Motor neuron (in vitro differentiated cells): ENCODE data around the gene PLCH2. TPM values are rescaled to one million over a fixed set of nuclear protein-coding genes. Genes with fewer than 3 reads are reported as not detected.

Experiments
- ATAC-seq, 8 experiments: fragments of 200-7000 bp; cut with Tn5 transposase; replicated peaks in 6 of 8; 2 replicates each; pipeline ENCODE4 v1.8.0; 2021; ENCODE audit warnings: mild to moderate bottlenecking in 8 of 8, moderate library complexity in 8 of 8
- H3K27ac ChIP-seq, 2 donors: fragments of 250-450 bp; sonication (Bioruptor Pico); 2 replicates each; pipeline ENCODE4 v1.9.0; 2021; ENCODE audit warnings: antibody characterized with exemption in 2 of 2, mild to moderate bottlenecking in 2 of 2, moderate library complexity in 1 of 2
- H3K4me1 ChIP-seq, 2 donors: fragments of 250-450 bp; sonication (Bioruptor Pico); replicated peaks in 1 of 2; 2 replicates each; pipeline ENCODE4 v1.6.1; 2021; ENCODE audit warnings: antibody characterized with exemption in 2 of 2, mild to moderate bottlenecking in 2 of 2, moderate library complexity in 1 of 2
- H3K4me3 ChIP-seq, 5 donors: fragments of 250-450 bp; sonication (Bioruptor Pico); 2 replicates each; pipeline ENCODE4 v1.9.0; 2021; ENCODE audit warnings: antibody characterized with exemption in 5 of 5, mild to moderate bottlenecking in 5 of 5, moderate library complexity in 4 of 5
- WGBS, 10 experiments: fragments of 450-650 bp; shearing (Covaris generic); methylation state at CpG; one replicate each; pipeline ENCODE4 v1.0.0; 2022; 5-methylcytosine and 5-hydroxymethylcytosine counted together
- in situ Hi-C, 9 experiments: fragments of 400-800 bp; cut with MboI; loops; one replicate each; pipeline ENCODE4 v1.15.0; 2021; ENCODE audit warnings: low sequenced_read_pairs in 9 of 9, low pct_unique_long_range_greater_than_20kb in 2 of 9; ENCODE audit not compliant: unreplicated experiment in 9 of 9
- total RNA-seq, 8 experiments: library from RNA; unstranded; fragments of 300-600 nt; gene quantifications; 2 replicates each; pipeline versions ENCODE4 v1.2.3 to v1.2.4, GENCODE V29; 2022

Gene PLCH2
- total RNA-seq, 8 experiments from 2014 or later: 0.51 to 7.4 (median 4.9) TPM

DNA sequence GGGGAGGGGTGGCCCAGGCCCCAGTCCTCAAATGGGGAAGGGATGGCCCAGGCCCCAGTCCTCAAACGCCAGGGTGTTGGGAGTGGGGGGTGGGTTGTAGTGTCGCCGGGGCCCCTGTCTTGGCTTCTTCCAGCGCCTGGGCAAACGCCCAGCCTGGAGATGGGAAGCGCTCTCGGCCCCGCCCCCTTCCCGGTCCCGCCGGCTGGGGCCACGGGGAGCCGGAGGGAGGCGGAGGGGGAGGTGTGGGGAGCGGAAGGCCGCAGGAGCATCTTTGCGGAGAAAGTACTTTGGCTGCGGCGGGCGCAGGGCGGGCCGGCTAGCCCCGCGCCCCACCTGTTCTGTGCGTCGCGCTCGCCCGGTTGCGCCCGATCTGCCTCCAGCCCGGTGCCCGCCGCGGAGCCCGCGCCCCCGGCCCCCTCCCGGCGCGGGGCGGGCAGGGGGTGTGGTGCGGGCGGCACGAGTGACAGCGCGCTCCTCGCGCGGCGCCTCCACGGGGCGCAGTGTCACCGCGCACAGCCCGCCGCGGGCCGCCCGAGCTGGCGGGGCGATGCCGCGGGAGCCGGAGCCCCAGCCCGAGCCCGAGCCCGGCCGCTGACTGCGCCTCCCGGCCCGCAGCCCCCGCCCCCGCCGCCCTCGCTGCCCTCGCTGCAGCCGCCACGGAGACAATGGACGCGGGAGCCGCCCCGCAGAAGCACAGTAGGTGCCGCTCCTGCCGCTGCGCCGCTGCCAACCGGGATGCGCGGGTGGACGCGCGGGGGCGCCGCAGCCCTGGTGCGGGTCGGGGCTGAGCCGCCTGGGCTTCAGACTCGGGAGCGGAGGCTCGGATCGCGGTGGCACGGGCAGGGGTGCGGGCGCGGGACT lies 32.6 kb upstream of the PLCH2 start:
- 0% methylated on average over 3 of the region's 107 CpGs; no CpG with 5 or more reads in 9 of the 10 experiments for WGBS, 10 experiments
- Histone ChIP-seq H3K4me1 (peaks cover 61 to 69% of the 10 kb centered on the region in 2 donors), H3K4me3 (peak overlapping the region; percentile 34 to 42 (median 37)), H3K27ac (peak overlapping the region in 1 of 2 donors; percentile 4)
- ATAC-seq: peak in 7 of 8 experiments; percentile 5 to 76 (median 71)
- in situ Hi-C loops: loop anchor here in 1 of 9 experiments (25.0 kb wide), 1 partner anchor 94 kb away; the partner anchor contains the start of genes HES5 and PANK4

DNA sequence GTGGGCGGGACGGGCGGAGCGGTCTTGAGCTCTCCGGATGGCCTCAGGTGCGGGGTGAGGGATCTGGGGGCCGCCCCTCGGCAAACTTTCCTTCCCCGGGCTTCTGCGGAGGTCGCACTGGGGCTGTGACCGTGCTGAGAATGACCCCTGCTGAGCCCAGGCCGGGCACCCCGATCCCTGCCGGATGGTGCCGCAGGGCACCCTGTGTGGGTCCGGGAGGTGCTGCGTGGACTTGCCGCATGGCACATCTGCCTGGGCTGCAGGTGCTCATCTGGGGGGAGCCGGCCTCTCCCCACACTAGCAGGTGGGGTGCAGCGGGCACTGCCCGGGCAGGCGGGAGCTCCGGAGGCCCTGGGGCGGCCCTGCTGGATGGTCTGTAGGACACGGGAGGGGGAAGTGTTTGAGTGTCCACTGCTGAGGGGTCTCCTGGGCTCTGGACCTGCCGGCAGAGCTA lies 31.9 kb upstream of the PLCH2 start:
- Histone ChIP-seq H3K4me3 (peak overlapping the region; percentile 34 to 42 (median 37)), H3K27ac (peak overlapping the region in 1 of 2 donors; percentile 4), H3K4me1 (peaks cover 59 to 63% of the 10 kb centered on the region in 2 donors)
- peak in 3 of 8 experiments; percentile 0 to 6 (median 1) for ATAC-seq
- WGBS, 10 experiments: 10 to 100% (median 61%) methylated on average over 1 to 6 of the region's 27 CpGs; no CpG with 5 or more reads in 5 of the 10 experiments
- in situ Hi-C loops: loop anchor here in 1 of 9 experiments (25.0 kb wide), 1 partner anchor 93 kb away; the partner anchor contains the start of genes HES5 and PANK4

DNA sequence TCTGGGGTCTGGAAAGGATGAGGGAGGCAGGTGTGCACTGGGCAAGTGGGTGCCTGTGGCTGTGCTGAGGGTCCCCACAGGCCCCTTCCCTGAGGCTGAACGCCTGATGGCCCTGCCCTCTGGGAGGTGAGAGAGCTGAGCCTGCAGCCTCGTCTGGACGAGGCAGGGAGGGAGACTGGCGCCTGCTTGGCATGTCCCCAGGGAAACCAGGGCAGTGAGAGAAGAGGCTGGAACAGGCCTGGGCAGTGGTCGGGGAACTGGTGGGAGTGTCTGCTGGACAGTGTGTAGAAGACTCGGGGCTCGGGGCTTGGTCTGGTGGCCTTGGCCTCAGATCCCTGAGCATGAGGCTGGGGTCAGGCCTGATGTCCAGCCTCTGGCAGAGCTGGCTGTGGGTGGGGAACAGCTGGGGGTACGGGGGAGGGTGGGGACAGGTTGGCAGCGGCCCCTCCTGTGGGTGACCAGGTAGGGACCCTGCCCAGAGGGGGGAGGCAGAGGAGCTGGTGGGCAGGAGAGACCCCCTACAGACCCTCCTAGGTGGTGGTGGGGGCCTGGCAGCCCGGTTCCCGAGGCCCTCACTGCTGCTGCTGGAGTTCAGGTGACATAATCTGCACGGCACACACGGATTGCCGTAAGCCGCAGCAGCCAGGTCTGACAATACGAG lies 30.8 kb upstream of the PLCH2 start:
- peak in 1 of 8 experiments; percentile 2 for ATAC-seq
- H3K4me3 ChIP-seq: no peak overlapping the region
- no peak overlapping the region for H3K27ac ChIP-seq
- in situ Hi-C loops: loop anchor here in 1 of 9 experiments (25.0 kb wide), 1 partner anchor 92 kb away; the partner anchor contains the start of genes HES5 and PANK4
- 4 to 90% (median 72%) methylated on average over 1 to 10 of the region's 16 CpGs; no CpG with 5 or more reads in 6 of the 10 experiments for WGBS, 10 experiments
- peaks cover 63 to 64% of the 10 kb centered on the region in 2 donors for H3K4me1 ChIP-seq

DNA sequence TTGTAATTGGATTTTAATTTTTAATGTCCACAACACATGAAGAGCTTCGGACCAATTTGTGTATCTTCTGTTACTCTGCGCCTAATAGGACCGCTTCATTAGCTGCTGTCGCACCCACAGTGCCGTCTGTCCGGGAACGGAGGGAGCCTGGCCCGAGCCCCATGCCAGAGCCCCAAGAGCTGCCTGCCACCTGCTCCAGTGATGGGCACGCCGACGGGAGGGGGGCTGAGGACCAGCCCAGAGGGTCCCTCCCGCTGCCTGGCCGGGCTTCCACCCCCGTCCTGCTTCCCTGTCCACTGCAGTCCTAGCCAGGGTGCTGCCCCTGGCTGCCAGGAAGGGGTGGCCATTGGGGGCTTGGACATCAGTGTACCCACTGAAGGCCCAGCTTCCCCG lies 30.3 kb upstream of the PLCH2 start:
- in situ Hi-C loops: loop anchor here in 1 of 9 experiments (25.0 kb wide), 1 partner anchor 91 kb away; the partner anchor contains the start of genes HES5 and PANK4
- H3K4me1 ChIP-seq: peaks cover 63 to 64% of the 10 kb centered on the region in 2 donors
- 63 to 100% (median 91%) methylated on average over 1 to 7 of the region's 15 CpGs; no CpG with 5 or more reads in 6 of the 10 experiments for WGBS, 10 experiments
- ATAC-seq: no peak
- no peak overlapping the region for H3K4me3 ChIP-seq
- H3K27ac ChIP-seq: no peak overlapping the region

DNA sequence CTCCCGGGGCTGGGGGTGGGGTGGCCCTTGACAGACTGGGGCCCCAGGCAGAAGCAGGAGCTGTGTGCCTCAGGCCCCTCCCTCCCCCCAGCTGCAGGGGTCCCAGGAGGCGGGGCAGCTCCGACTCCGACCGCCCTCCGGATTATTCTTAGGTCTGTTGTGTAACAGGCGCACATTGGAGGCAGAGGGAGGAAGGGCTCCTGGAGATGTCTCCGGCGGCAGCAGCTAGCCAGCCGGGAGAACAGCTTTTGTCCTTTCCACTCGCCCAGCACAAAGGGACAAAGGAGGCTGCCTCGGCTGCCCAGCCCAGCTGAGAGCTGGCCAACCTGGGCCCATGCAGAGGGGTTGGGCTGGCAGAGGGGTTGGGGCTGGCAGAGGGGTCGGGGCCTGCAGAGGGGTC lies 29.7 kb upstream of the PLCH2 start:
- 4 to 28% (median 25%) methylated on average over 2 to 4 of the region's 13 CpGs; no CpG with 5 or more reads in 7 of the 10 experiments for WGBS, 10 experiments
- Histone ChIP-seq H3K4me3 (no peak overlapping the region), H3K4me1 (peaks cover 65 to 69% of the 10 kb centered on the region in 2 donors), H3K27ac (peak overlapping the region in 1 of 2 donors; percentile 51)
- in situ Hi-C loops: loop anchor here in 1 of 9 experiments (25.0 kb wide), 1 partner anchor 91 kb away; the partner anchor contains the start of genes HES5 and PANK4
- peak in 6 of 8 experiments; percentile 13 to 54 (median 43) for ATAC-seq

DNA sequence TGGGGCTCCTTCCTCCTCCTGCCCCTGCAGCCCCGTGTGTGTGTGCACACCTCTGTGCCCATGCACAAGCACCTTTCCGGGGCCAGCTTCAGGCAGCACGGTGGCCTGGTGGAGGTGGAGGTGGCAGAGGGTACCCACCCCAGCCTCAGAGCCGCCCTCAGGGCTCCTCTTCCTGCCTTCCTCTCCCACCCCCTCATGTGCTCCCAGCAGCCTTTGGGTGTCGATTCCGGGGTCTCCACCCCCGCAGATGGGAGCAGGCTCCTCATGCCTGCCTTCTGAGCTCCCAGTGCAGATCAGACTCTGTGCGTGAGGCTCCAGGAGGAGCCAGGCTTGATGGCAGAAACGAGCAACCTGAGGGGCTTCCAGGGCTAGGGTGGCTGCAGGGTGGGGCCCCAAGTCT lies 29.2 kb upstream of the PLCH2 start:
- peaks cover 69 to 74% of the 10 kb centered on the region in 2 donors for H3K4me1 ChIP-seq
- no peak for ATAC-seq
- in situ Hi-C loops: loop anchor here in 1 of 9 experiments (25.0 kb wide), 1 partner anchor 90 kb away; the partner anchor contains the start of genes HES5 and PANK4
- 0% methylated on average over 1 of the region's 9 CpGs; no CpG with 5 or more reads in 9 of the 10 experiments for WGBS, 10 experiments
- peak overlapping the region; percentile 6 to 51 for H3K27ac ChIP-seq
- H3K4me3 ChIP-seq: no peak overlapping the region

DNA sequence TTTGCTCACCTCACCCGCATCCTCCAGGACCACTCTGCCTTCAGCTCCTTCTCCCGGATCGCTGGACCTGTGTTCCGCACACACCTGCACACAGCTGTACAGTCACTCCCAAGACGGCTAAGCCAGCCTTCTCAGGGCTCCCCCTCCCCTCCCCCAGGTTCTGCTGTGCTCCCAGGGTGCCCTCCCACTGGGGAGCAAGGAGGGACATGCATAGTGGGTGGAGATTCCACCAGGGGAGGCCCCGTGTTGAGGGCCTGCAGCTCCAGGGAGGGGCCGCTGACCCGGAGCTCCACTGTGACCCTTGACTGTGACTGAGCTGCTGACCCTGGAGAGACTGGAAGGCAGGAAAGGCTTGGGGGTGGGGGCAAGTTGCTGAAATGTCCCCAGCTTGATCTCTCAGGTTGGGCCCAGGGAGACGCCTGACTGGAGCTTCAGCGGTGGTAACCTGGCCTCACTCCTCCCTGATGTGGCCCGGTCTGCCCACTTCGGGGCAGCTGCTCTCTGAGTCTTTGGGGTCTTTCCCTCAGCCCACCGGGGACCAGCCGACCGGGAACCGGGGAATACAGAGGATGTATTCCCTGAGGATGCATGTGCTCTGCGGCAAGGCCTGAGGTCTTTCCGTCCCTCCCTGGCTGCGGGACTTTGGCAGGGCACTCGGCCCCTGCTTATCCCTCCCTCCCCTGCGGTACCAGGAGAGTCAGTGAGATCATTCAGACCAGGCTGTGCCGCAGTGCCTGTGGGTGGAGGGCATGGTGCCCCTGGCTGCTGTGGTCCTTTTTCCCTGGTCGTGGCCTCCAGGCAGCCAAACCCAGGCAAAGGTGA lies 28.6 kb upstream of the PLCH2 start:
- Histone ChIP-seq H3K27ac (peak overlapping the region; percentile 6 to 51), H3K4me3 (no peak overlapping the region), H3K4me1 (peaks cover 75 to 77% of the 10 kb centered on the region in 2 donors)
- ATAC-seq: no peak
- in situ Hi-C loops: loop anchor here in 1 of 9 experiments (25.0 kb wide), 1 partner anchor 90 kb away; the partner anchor contains the start of genes HES5 and PANK4
- WGBS, 10 experiments: 46 to 92% (median 77%) methylated on average over 2 to 10 of the region's 23 CpGs; no CpG with 5 or more reads in 6 of the 10 experiments

DNA sequence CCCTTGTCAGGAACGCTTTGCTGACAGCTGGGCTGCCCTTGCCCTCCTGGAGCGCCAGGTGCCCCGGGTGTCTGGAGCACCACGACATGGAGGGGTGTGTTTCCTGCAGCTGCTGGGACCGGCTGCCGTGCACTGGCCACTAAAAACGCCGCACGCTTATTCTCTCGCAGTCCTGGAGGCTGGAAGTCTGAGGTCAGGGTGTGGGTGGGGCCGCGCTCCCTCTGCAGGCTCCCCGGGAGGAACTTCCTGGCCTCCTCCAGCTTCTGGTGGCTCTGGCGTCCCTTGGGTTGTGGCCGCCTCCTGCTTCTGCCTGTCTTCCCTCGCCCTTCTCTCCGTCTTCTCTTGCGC lies 28.0 kb upstream of the PLCH2 start:
- peak overlapping the region in 1 of 2 donors; percentile 5 for H3K27ac ChIP-seq
- H3K4me3 ChIP-seq: no peak overlapping the region
- 68 to 85% (median 79%) methylated on average over 5 to 10 of the region's 18 CpGs; no CpG with 5 or more reads in 6 of the 10 experiments for WGBS, 10 experiments
- peak in 2 of 8 experiments; percentile 18 to 37 for ATAC-seq
- H3K4me1 ChIP-seq: peaks cover 75 to 77% of the 10 kb centered on the region in 2 donors
- in situ Hi-C loops: loop anchor here in 1 of 9 experiments (25.0 kb wide), 1 partner anchor 89 kb away; the partner anchor contains the start of genes HES5 and PANK4

DNA sequence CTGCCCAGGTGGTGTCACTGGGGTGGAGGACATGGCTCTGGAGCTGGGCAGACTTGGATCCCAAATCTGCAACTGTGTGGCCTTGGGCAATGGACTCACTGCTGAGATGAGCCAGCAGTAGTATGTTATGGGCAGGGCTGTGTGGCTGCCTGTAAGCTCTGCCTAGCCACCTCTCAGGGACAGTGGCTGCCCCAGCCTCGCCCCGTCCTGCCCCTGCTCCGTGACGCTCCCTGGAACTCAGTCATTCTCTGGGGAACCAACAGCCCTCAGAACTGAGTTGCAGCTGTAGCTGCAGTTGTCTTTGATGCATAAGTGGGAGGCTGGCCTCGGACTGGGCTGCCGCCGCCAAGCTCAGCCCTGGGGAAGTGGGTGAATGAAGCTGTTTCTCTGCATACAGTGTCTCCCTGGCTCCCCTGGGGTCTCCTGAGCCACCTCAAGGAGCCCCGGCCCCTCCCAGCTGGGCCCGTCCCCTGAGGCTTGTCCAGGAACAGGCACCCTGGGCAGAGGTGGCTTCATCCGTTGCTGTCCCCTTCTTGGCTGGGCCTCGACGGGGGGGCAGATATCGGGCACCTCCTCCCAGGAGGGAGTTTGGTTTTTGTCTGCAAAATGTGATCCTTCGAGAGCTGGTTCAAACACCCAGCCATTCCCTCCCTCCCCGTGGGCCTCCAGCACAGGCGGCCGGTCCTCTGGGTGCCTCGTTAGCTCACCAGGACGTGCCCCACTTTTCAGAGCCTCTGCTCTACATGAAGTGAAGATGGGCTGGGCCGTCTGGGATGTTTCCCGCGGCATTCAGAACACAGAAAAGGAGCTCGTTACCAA lies 26.2 kb upstream of the PLCH2 start:
- 80 to 89% (median 80%) methylated on average over 1 to 9 of the region's 23 CpGs; no CpG with 5 or more reads in 7 of the 10 experiments for WGBS, 10 experiments
- Histone ChIP-seq H3K27ac (no peak overlapping the region), H3K4me3 (no peak overlapping the region), H3K4me1 (peaks cover 70 to 78% of the 10 kb centered on the region in 2 donors)
- in situ Hi-C loops: loop anchor here in 1 of 9 experiments (25.0 kb wide), 1 partner anchor 87 kb away; the partner anchor contains the start of genes HES5 and PANK4
- peak in 4 of 8 experiments; percentile 2 to 64 (median 34) for ATAC-seq

DNA sequence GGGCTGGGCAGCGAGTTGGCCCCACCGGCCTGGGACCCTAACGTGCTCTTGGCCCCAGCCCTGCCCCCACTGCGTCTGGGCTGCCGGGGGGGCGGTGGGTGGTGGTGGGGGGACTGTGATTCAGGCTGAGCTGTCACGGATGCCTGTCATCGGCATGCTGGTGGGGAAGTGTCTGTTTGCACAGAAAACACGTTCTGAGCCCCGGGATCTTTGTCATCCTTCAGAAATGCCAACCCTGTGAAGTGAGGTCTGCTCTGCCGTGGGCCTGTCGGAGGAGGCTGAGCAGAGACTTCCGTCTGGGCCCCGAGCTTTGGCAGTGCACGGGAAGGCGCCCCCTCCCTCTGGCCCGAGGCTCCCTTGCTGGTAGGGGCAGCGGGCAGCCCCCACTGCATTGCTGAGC lies 24.3 kb upstream of the PLCH2 start:
- peak in 5 of 8 experiments; percentile 29 to 69 (median 50) for ATAC-seq
- 43 to 60% methylated on average over 1 to 2 of the region's 18 CpGs; no CpG with 5 or more reads in 8 of the 10 experiments for WGBS, 10 experiments
- in situ Hi-C loops: no loop called here
- Histone ChIP-seq H3K27ac (peak overlapping the region; percentile 20 to 53), H3K4me1 (peaks cover 61 to 71% of the 10 kb centered on the region in 2 donors), H3K4me3 (no peak overlapping the region)
